Hepatocyte (in vitro differentiated cells): ENCODE data around the gene ZNF354B.

Experiments used
- EZH2 ChIP-seq: fragments of 200-600 bp; sonication (generic); IDR thresholded peaks from 2 replicates; pipeline ENCODE4 v1.6.1; 2016; ENCODE audit warnings: antibody characterized with exemption, mild to moderate bottlenecking, borderline replicate concordance
- TF ChIP-seq, protein P1 (sequence below): fragments of 200-600 bp; sonication (generic); IDR thresholded peaks from 2 replicates; pipeline ENCODE4 v1.5.1; 2016; ENCODE audit warnings: antibody characterized with exemption, mild to moderate bottlenecking; ENCODE audit not compliant: poor library complexity

DNA sequence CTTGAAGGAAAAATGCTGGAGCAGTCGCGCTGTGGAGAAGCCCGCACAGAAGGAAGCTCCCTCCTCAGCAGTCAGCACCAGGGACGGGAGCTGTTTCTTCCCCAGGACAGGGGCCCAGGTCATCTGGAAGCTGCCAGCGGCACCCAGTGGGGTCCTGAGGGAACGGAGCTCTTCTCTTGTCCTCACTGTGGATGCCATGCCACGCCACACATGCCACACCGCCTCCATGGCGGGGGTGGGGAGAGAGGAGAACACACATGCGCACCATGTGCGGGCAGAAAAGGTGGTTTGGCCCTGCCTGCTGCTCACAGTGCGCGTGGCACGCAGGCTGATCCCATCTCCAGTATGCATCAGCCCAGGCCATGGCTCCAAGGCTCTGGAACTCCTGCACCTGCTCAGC lies 41.7 kb upstream of the ZNF354B start:
- TF ChIP-seq, protein P1, sequence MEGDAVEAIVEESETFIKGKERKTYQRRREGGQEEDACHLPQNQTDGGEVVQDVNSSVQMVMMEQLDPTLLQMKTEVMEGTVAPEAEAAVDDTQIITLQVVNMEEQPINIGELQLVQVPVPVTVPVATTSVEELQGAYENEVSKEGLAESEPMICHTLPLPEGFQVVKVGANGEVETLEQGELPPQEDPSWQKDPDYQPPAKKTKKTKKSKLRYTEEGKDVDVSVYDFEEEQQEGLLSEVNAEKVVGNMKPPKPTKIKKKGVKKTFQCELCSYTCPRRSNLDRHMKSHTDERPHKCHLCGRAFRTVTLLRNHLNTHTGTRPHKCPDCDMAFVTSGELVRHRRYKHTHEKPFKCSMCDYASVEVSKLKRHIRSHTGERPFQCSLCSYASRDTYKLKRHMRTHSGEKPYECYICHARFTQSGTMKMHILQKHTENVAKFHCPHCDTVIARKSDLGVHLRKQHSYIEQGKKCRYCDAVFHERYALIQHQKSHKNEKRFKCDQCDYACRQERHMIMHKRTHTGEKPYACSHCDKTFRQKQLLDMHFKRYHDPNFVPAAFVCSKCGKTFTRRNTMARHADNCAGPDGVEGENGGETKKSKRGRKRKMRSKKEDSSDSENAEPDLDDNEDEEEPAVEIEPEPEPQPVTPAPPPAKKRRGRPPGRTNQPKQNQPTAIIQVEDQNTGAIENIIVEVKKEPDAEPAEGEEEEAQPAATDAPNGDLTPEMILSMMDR: no peak
- TF ChIP-seq EZH2: no peak
